CD14-positive monocyte (primary cell): ENCODE results near the gene FNDC3B. TPM values are rescaled to one million over a fixed set of nuclear protein-coding genes. Genes with fewer than 3 reads are reported as not detected.

Source experiments
- DNase-seq, 3 donors: peaks; one replicate each; pipeline ENCODE4 v3.0.0-alpha.2; 2011 to 2022
- H2AFZ ChIP-seq: 2 replicates; pipeline ENCODE4 v1.6.0; 2012; ENCODE audit warnings: mild to moderate bottlenecking, low read depth, low read length, inconsistent platforms; ENCODE audit not compliant: insufficient read depth, poor library complexity, severe bottlenecking
- H3K27ac ChIP-seq, 2 donors: 1 replicate in 1 of 2; 2 replicates in 1 of 2; pipeline ENCODE4 v1.5.1; 2012 to 2013; ENCODE audit warnings: low read length in 2 of 2, control low read depth in 1 of 2, inconsistent platforms in 1 of 2, low read depth in 1 of 2, mild to moderate bottlenecking in 1 of 2
- H3K27me3 ChIP-seq, 2 donors: one replicate each; pipeline versions ENCODE4 v1.6.0 to v1.6.1; 2011 to 2013; ENCODE audit warnings: low read length in 2 of 2; ENCODE audit not compliant: control insufficient read depth in 2 of 2, insufficient read depth in 2 of 2
- H3K36me3 ChIP-seq, 2 donors: replicated peaks in 1 of 2; 1 replicate in 1 of 2; 2 replicates in 1 of 2; pipeline versions ENCODE4 v1.5.1 to v1.6.1; 2012 to 2013; ENCODE audit warnings: low read length in 2 of 2, control low read depth in 1 of 2, inconsistent platforms in 1 of 2, mild to moderate bottlenecking in 1 of 2; ENCODE audit not compliant: insufficient read depth in 2 of 2, control insufficient read depth in 1 of 2
- H3K4me1 ChIP-seq, 2 donors: 1 replicate in 1 of 2; 2 replicates in 1 of 2; pipeline versions ENCODE4 v1.5.1 to v1.6.1; 2012 to 2013; ENCODE audit warnings: low read length in 2 of 2, control low read depth in 1 of 2, inconsistent platforms in 1 of 2, mild to moderate bottlenecking in 1 of 2, moderate library complexity in 1 of 2; ENCODE audit not compliant: insufficient read depth in 2 of 2, control insufficient read depth in 1 of 2
- H3K4me2 ChIP-seq: replicated peaks from 2 replicates; pipeline ENCODE3; 2012; ENCODE audit warnings: low read length, moderate library complexity, mild to moderate bottlenecking; ENCODE audit not compliant: poor library complexity, severe bottlenecking; ENCODE audit errors: extremely low read depth
- H3K4me3 ChIP-seq, 3 experiments: fragments of 200-600 bp in 1 of 3; sonication (generic) in 1 of 3; replicated peaks in 1 of 3; 1 replicate in 2 of 3; 2 replicates in 1 of 3; pipeline ENCODE4 v1.5.1; 2011 to 2013; ENCODE audit warnings: low read length in 3 of 3, mild to moderate bottlenecking in 3 of 3, control low read depth in 2 of 3, low read depth in 2 of 3, inconsistent platforms in 1 of 3, moderate library complexity in 1 of 3
- H3K79me2 ChIP-seq: 2 replicates; pipeline ENCODE4 v1.6.0; 2012; ENCODE audit warnings: mild to moderate bottlenecking, control low read depth, inconsistent platforms, low read length, moderate library complexity; ENCODE audit not compliant: insufficient read depth
- H3K9ac ChIP-seq: 2 replicates; pipeline ENCODE4 v1.6.0; 2017; ENCODE audit warnings: low read length, mild to moderate bottlenecking; ENCODE audit not compliant: insufficient read depth, poor library complexity, severe bottlenecking
- H3K9me3 ChIP-seq, 2 donors: replicated peaks in 1 of 2; 1 replicate in 1 of 2; 2 replicates in 1 of 2; pipeline versions ENCODE4 v1.5.1 to v1.6.1; 2012 to 2013; ENCODE audit warnings: low read length in 2 of 2, control low read depth in 1 of 2; ENCODE audit not compliant: control insufficient read depth in 1 of 2, insufficient read depth in 1 of 2
- H4K20me1 ChIP-seq: 2 replicates; pipeline ENCODE4 v1.6.0; 2012; ENCODE audit warnings: mild to moderate bottlenecking, low read length, control low read depth, moderate library complexity; ENCODE audit not compliant: insufficient read depth
- H3K27ac Mint-ChIP-seq, 7 donors: one replicate each; pipeline ENCODE4 v1.8.0; 2020; ENCODE audit warnings: mild to moderate bottlenecking in 7 of 7, mixed read lengths in 7 of 7, moderate library complexity in 6 of 7, inconsistent platforms in 2 of 7
- H3K27me3 Mint-ChIP-seq, 3 donors: one replicate each; pipeline ENCODE4 v1.8.0; 2021 to 2022; ENCODE audit warnings: low read depth in 3 of 3, mild to moderate bottlenecking in 3 of 3, mixed read lengths in 3 of 3, moderate library complexity in 3 of 3, inconsistent platforms in 1 of 3
- H3K36me3 Mint-ChIP-seq, 2 donors: one replicate each; pipeline ENCODE4 v1.8.0; 2020; ENCODE audit warnings: mixed read lengths in 2 of 2, inconsistent platforms in 1 of 2, mild to moderate bottlenecking in 1 of 2
- H3K4me1 Mint-ChIP-seq: one replicate; pipeline ENCODE4 v1.8.0; 2020; ENCODE audit warnings: mild to moderate bottlenecking, mixed read lengths
- H3K4me3 Mint-ChIP-seq, 2 donors: one replicate each; pipeline ENCODE4 v1.8.0; 2020; ENCODE audit warnings: mild to moderate bottlenecking in 2 of 2, mixed read lengths in 2 of 2, moderate library complexity in 1 of 2
- H3K9me3 Mint-ChIP-seq, 7 donors: one replicate each; pipeline ENCODE4 v1.8.0; 2020 to 2022; ENCODE audit warnings: mixed read lengths in 7 of 7, mild to moderate bottlenecking in 6 of 7, moderate library complexity in 6 of 7, inconsistent platforms in 2 of 7
- CTCF ChIP-seq: fragments of 200-600 bp; IDR thresholded peaks from one replicate; pipeline ENCODE4 v1.8.0; 2022; ENCODE audit warnings: antibody characterized with exemption, mild to moderate bottlenecking
- WGBS: methylation state at CpG from one replicate; pipeline ENCODE4 v1.1.5; 2013; ENCODE audit warnings: missing lambda C conversion rate; ENCODE audit not compliant: insufficient coverage; 5-methylcytosine and 5-hydroxymethylcytosine counted together
- intact Hi-C, 2 donors: fragments of 100-400 bp; cut with micrococcal nuclease; formaldehyde crosslinking; loops; one replicate each; pipeline versions ENCODE4 v1.15.0 to v1.15.1; 2023
- polyA plus RNA-seq, 3 donors: library from polyadenylated mRNA; depleted of rRNA in 1 of 3; unstranded in 2 of 3; stranded (reverse) in 1 of 3; fragments of 300-500 nt in 2 of 3; fragments of >200 nt in 1 of 3; fragmentation: Illumina TruSeq in 2 of 3; gene quantifications; 1 replicate in 2 of 3; 2 replicates in 1 of 3; pipeline ENCODE4 v1.2.3, GENCODE V29; 2012 to 2021

The FNDC3B gene
- polyA plus RNA-seq, 3 donors: 19.6 to 36.1 (median 25.7) TPM

DNA sequence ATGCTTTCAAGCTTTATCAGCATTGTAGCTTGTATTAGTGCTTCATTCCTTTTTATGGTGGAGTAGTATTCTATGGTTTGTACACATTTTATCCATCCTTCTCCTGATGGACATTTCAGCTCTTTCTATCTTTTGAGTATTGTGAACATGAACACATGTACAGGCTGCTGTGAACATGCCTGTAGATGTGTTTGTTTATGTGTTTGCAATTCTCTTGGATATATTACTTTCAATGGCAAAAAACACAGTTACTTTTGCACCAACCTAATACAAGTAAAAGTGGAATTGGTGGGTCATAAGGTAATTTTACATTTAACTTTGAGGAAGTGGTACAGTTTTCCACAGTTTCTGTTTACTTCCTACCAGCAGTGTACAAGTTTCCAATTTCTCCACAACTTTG, 180.4 kb downstream of the FNDC3B start:
- intact Hi-C loops: no loop called here
- Histone ChIP-seq H3K9ac (no peak overlapping the region), H3K79me2 (peaks cover 100% of the 10 kb centered on the region), H3K27ac (peak overlapping the region in 1 of 2 donors; percentile 50), H2AFZ (no peak overlapping the region), H3K27me3 (no peaks in the 10 kb centered on the region), H3K4me1 (peaks cover 7 to 35% of the 10 kb centered on the region in 2 donors), H4K20me1 (peaks cover 100% of the 10 kb centered on the region), H3K4me3 (no peak overlapping the region), H3K4me2 (no peak overlapping the region), H3K36me3 (peaks cover 0 to 5% of the 10 kb centered on the region in 2 donors), H3K9me3 (no peaks in the 10 kb centered on the region)
- peaks cover 56% of the 10 kb centered on the region for H3K4me1 Mint-ChIP-seq
- TF ChIP-seq CTCF: no peak
- H3K27ac Mint-ChIP-seq: peak overlapping the region in 2 of 7 donors; percentile 30 to 74
- no peaks in the 10 kb centered on the region for H3K27me3 Mint-ChIP-seq
- peak in 1 of 3 donors; percentile 15 for DNase-seq
- H3K4me3 Mint-ChIP-seq: no peak overlapping the region
- H3K36me3 Mint-ChIP-seq: peaks cover 6 to 14% of the 10 kb centered on the region in 2 donors
- H3K9me3 Mint-ChIP-seq: no peaks in the 10 kb centered on the region

DNA sequence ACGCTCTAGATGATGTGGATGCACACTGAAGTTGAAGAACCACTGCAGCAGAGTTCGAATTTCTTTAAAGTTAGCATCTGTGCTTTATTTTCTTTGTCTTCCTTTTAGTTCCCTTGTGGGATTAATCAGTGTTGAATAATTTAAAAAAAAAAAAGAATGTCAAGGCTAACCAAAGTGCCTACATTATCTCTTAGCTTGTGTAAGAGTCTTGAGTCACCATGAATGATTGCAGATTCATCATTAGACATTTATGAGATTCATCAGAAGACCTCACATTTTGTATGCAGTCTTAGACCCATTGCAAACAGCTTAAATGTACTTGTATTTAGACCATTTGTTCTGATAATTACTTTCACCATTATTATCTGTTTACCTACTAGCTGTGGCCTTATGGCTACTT, 182.2 kb downstream of the FNDC3B start:
- Histone ChIP-seq H4K20me1 (peaks cover 96% of the 10 kb centered on the region), H3K9ac (no peak overlapping the region), H3K4me2 (no peak overlapping the region), H3K4me3 (no peak overlapping the region), H3K9me3 (no peaks in the 10 kb centered on the region), H3K79me2 (peaks cover 100% of the 10 kb centered on the region), H3K27ac (peak overlapping the region in 1 of 2 donors; percentile 52), H3K36me3 (peaks cover 0 to 13% of the 10 kb centered on the region in 2 donors), H2AFZ (no peak overlapping the region), H3K27me3 (no peaks in the 10 kb centered on the region), H3K4me1 (peaks cover 7 to 31% of the 10 kb centered on the region in 2 donors)
- peak in 2 of 3 donors; percentile 18 to 38 for DNase-seq
- Mint-ChIP-seq H3K36me3 (peaks cover 7 to 15% of the 10 kb centered on the region in 2 donors), H3K27me3 (no peaks in the 10 kb centered on the region), H3K4me1 (peaks cover 50% of the 10 kb centered on the region), H3K27ac (peak overlapping the region in 5 of 7 donors; percentile 19 to 74 (median 49)), H3K4me3 (no peak overlapping the region), H3K9me3 (no peaks in the 10 kb centered on the region)
- no CpG with 5 or more reads among the region's 2 CpGs for WGBS
- intact Hi-C loops: no loop called here
- no peak for TF ChIP-seq CTCF
